ENCODE data around the gene AVPI1.

AVPI1 gene

DNA sequence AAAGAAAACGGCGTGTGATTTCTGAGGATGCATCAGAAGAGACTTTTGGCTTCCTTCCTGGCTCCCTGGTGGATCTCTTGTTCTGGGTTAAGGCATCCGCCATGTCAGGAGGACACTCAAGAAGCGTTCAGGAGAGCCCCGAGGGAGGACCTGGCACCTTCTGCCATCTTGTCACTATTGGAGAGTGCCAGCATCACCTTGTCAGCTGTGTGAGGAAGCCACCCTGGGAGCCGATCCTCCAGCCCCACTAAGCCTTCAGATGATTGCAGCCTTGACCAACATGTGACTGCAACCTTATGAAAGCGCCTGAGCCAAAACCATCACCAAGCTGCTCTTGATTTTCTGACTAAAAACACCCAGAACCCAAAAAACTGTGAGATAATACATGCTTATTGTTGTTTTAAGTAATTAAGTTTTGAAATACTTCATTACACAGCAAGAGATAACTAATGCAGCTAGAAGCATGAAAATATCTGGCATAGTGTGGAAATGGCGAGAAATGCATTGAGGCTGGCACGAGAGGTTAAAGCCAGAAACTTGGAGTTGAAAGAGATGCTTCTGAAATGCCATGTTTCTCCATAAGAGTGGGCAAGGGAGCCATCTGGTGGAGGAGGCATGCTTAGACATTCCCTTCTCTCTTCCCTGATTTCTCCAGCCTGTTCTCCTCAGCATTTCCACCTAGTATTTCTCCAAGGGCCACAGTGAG lies 44.5 kb upstream of the AVPI1 start:
- Mint-ChIP-seq H3K27me3 (ENCODE audit: low read depth) (peaks cover 11% of the 10 kb centered on the region), H3K4me1 (no peaks in the 10 kb centered on the region), H3K27ac (peak overlapping the region in 1 of 3 experiments; percentile 6), H3K36me3 (ENCODE audit: low read depth) (no peaks in the 10 kb centered on the region), H3K9me3 (no peaks in the 10 kb centered on the region), H3K4me3 (no peak overlapping the region)
- TF ChIP-seq, protein P1, sequence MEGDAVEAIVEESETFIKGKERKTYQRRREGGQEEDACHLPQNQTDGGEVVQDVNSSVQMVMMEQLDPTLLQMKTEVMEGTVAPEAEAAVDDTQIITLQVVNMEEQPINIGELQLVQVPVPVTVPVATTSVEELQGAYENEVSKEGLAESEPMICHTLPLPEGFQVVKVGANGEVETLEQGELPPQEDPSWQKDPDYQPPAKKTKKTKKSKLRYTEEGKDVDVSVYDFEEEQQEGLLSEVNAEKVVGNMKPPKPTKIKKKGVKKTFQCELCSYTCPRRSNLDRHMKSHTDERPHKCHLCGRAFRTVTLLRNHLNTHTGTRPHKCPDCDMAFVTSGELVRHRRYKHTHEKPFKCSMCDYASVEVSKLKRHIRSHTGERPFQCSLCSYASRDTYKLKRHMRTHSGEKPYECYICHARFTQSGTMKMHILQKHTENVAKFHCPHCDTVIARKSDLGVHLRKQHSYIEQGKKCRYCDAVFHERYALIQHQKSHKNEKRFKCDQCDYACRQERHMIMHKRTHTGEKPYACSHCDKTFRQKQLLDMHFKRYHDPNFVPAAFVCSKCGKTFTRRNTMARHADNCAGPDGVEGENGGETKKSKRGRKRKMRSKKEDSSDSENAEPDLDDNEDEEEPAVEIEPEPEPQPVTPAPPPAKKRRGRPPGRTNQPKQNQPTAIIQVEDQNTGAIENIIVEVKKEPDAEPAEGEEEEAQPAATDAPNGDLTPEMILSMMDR (IDR thresholded peaks at IDR 0.05; ENCODE audit: unreplicated experiment in 3 of 3), result peak; percentile 84 to 91 (median 85)

DNA sequence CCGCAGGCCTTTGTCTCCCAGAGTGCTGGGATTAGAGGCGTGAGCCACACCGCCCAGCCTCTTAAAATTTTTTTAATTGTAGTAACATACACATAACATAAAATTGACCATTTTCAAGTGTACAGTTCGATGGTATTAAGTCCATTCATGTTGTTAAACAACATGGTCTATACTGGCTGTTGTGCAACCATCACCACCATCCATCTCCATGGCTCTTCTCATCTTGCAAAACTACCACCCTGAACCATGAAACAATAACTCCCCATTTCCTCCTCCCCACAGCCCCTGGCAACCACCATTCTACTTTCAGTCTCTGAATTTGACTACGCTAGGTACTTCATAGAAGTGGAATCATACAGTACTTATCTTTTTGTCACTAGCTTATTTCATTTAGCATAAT lies 42.0 kb upstream of the AVPI1 start:
- Mint-ChIP-seq H3K27me3 (ENCODE audit: low read depth) (peaks cover 1% of the 10 kb centered on the region), H3K4me1 (no peaks in the 10 kb centered on the region), H3K4me3 (no peak overlapping the region), H3K9me3 (no peaks in the 10 kb centered on the region), H3K27ac (no peak overlapping the region), H3K36me3 (ENCODE audit: low read depth) (no peaks in the 10 kb centered on the region)
- TF ChIP-seq, protein P1 (IDR thresholded peaks at IDR 0.05; ENCODE audit: unreplicated experiment in 3 of 3), result no peak

DNA sequence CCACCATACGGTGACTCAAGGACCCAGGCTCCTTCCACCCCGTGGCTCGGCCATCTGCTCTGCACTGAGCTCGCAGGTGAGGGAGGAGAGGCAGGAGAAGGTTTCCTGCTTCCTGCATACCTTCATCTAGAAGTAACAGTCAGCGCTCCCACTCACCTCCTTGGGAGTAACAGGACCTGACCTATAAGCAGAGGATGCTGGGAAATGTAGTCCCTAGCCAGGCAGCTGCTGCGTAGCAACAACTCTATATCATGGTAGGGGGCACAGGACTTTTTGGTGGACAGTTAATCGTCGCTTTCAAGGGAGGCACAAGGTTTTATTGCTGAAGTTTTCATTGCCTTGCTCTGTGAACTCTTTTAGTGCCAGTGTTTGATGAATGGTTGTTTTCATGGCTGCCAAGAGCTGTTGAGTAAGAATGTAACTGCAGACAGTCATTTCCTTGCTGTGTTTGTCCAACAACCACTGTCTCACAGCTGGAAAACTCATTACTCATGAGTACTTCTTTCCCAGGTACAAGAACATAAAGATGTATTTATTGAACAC lies 39.7 kb upstream of the AVPI1 start:
- H3K36me3 Mint-ChIP-seq (ENCODE audit: low read depth), result peaks cover 3% of the 10 kb centered on the region
- peaks cover 5% of the 10 kb centered on the region for H3K27me3 Mint-ChIP-seq (ENCODE audit: low read depth)
- H3K4me1 Mint-ChIP-seq, result no peaks in the 10 kb centered on the region
- no peaks in the 10 kb centered on the region for H3K9me3 Mint-ChIP-seq
- TF ChIP-seq, protein P1 (IDR thresholded peaks at IDR 0.05; ENCODE audit: unreplicated experiment in 3 of 3), result no peak
- H3K27ac Mint-ChIP-seq, result peak overlapping the region; percentile 45 to 81 (median 74)
- H3K4me3 Mint-ChIP-seq, result peak overlapping the region in 2 of 3 experiments; percentile 26 to 47

DNA sequence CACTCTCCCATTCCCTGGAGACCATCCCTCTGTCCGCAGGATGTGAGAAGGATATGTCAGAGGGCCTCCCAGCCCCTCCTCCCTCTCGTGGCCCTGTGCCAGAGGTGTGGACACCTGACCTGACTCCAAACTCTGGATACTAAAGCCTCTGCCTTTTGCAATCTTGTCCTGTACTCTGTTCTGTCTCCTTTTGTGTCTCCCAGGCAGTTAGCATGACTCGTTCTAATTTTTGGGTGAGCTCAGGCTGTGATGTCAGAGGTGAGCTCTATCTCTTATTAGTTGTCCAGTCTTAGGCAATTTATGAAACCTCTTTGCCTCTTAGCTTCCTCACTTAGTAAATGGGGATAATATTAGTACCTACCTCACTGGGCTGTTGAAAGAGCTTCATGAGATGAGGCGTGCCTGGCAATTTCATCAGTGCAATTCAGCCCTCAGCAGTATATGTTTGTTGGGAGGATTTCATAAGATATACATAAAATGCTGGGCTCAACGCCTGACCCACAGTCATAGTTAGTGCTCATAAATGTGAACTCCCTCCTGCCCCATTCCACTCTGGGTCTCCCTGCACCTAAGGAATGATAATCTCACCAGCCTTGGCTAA lies 37.4 kb upstream of the AVPI1 start:
- TF ChIP-seq, protein P1 (IDR thresholded peaks at IDR 0.05; ENCODE audit: unreplicated experiment in 3 of 3), result no peak
- H3K4me1 Mint-ChIP-seq, result peaks cover 5% of the 10 kb centered on the region
- H3K36me3 Mint-ChIP-seq (ENCODE audit: low read depth), result peaks cover 13% of the 10 kb centered on the region

DNA sequence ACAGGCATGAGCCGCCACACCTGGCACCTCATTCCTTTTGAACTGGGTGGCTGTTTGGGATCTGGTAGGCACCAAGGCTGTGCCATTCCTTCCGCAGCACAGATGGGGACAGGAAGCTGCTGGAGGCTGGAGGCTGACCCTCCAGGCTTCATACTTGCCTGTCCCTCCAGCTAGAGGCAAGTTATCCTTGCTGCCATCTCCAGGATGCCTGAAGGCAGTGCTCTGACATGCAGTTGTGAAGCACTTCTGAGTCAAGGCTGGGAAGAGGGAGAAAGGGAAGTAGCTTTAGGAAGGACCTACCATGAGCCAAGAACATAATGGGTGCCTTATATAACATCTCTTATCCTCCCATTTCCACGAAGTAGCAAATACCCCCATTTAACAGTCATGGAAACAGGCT lies 36.0 kb upstream of the AVPI1 start:
- no peaks in the 10 kb centered on the region for H3K9me3 Mint-ChIP-seq
- H3K36me3 Mint-ChIP-seq (ENCODE audit: low read depth), result peaks cover 23% of the 10 kb centered on the region
- H3K4me3 Mint-ChIP-seq, result no peak overlapping the region
- TF ChIP-seq, protein P1 (IDR thresholded peaks at IDR 0.05; ENCODE audit: unreplicated experiment in 3 of 3), result no peak
- H3K27ac Mint-ChIP-seq, result no peak overlapping the region
- H3K4me1 Mint-ChIP-seq, result peaks cover 18% of the 10 kb centered on the region
- peaks cover 5% of the 10 kb centered on the region for H3K27me3 Mint-ChIP-seq (ENCODE audit: low read depth)

More for the DNA sequence above, 37.4 kb upstream of the AVPI1 start:
- Mint-ChIP-seq H3K27ac (no peak overlapping the region), H3K27me3 (ENCODE audit: low read depth) (peaks cover 5% of the 10 kb centered on the region), H3K9me3 (no peaks in the 10 kb centered on the region), H3K4me3 (no peak overlapping the region)
